22Rv1 (cell line): Measurements from ENCODE around the gene BIRC5.

Experiments
- H3K27ac ChIP-seq: fragments of 450-650 bp; 2 replicates; pipeline ENCODE4 v1.5.1; 2017
- CTCF ChIP-seq: fragments of 450-650 bp; IDR thresholded peaks from 2 replicates; pipeline ENCODE4 v1.5.1; 2017; ENCODE audit warnings: mild to moderate bottlenecking
- ZFX ChIP-seq: fragments of 450-650 bp; IDR thresholded peaks from 2 replicates; pipeline ENCODE4 v1.6.1; 2017; ENCODE audit warnings: antibody characterized with exemption, borderline replicate concordance

BIRC5 gene

GRCh38 chr17:78252111-78252634 lies 38.1 kb downstream of the BIRC5 start:
- H3K27ac ChIP-seq = no peak overlapping the region
- no peak for TF ChIP-seq ZFX
- no peak for TF ChIP-seq CTCF

- no peak for TF ChIP-seq CTCF
- no peak for TF ChIP-seq ZFX
- peak overlapping the region; percentile 74; the same call in 1 of the 2 replicates for H3K27ac ChIP-seq
Observed at GRCh38 chr17:78252701-78253635, 38.9 kb downstream of the BIRC5 start.

GRCh38 chr17:78253636-78253945 lies 39.5 kb downstream of the BIRC5 start:
- peak overlapping the region; percentile 74 for H3K27ac ChIP-seq

- no peak for TF ChIP-seq ZFX
- TF ChIP-seq CTCF = no peak
- H3K27ac ChIP-seq = peak overlapping the region; percentile 74
Observed at GRCh38 chr17:78253946-78254672, 40.1 kb downstream of the BIRC5 start.

- TF ChIP-seq ZFX = no peak
- TF ChIP-seq CTCF = no peak
- H3K27ac ChIP-seq = no peak overlapping the region
Observed at GRCh38 chr17:78255029-78255656, 41.1 kb downstream of the BIRC5 start.

GRCh38 chr17:78255953-78256706 lies 42.1 kb downstream of the BIRC5 start:
- no peak overlapping the region for H3K27ac ChIP-seq

More at GRCh38 chr17:78255953-78256706, 42.1 kb downstream of the BIRC5 start:
- TF ChIP-seq ZFX (no peak), CTCF (no peak)
